SK-N-SH (cell line): Measurements from ENCODE around the gene MAGI2. TPM values are rescaled to one million over a fixed set of nuclear protein-coding genes. Genes with fewer than 3 reads are reported as not detected.

Experiments
- CTCF ChIA-PET: fragments of 300-600, 350-600 bp; formaldehyde crosslinking; extraction: SDS; loops from one replicate; lab custom pipeline; 2021; lab: Yijun Ruan, JAX
- POLR2A ChIA-PET: fragments of 350-600 bp; sonication (Branson Sonifier 250); formaldehyde crosslinking; extraction: SDS; loops from one replicate; lab custom pipeline; 2020; ENCODE audit warnings: antibody characterized with exemption, inconsistent platforms; lab: Yijun Ruan, JAX
- DNase-seq: peaks from one replicate; pipeline ENCODE4 v3.0.0; 2012
- H2AFZ ChIP-seq: fragments of 200-600 bp; sonication (generic); 2 replicates; pipeline ENCODE4 v1.8.1; 2016; ENCODE audit warnings: antibody characterized with exemption, mild to moderate bottlenecking, low read depth
- H3F3A ChIP-seq: fragments of 200-600 bp; sonication (generic); replicated peaks from 2 replicates; pipeline ENCODE3; 2016; ENCODE audit warnings: antibody characterized with exemption, mild to moderate bottlenecking; ENCODE audit not compliant: insufficient read depth
- H3K27ac ChIP-seq, 2 experiments: fragments of 200-500 bp in 1 of 2; fragments of 200-600 bp in 1 of 2; sonication (Bioruptor generic) in 1 of 2; sonication (generic), shearing (Covaris generic) in 1 of 2; 2 replicates each; pipeline versions ENCODE4 v1.5.1 to v1.6.1; 2014 to 2016; ENCODE audit warnings: low read depth in 2 of 2, inconsistent platforms in 1 of 2, low read length in 1 of 2, mild to moderate bottlenecking in 1 of 2, mixed read lengths in 1 of 2
- H3K27me3 ChIP-seq: fragments of 200-600 bp; sonication (generic), shearing (Covaris generic); 2 replicates; pipeline ENCODE4 v1.6.1; 2016; ENCODE audit warnings: mixed run types; ENCODE audit not compliant: insufficient read depth
- H3K36me3 ChIP-seq, 2 experiments: fragments of 200-500 bp in 1 of 2; fragments of 200-600 bp in 1 of 2; sonication (Bioruptor generic) in 1 of 2; sonication (generic) in 1 of 2; replicated peaks in 1 of 2; 2 replicates each; pipeline versions ENCODE3 to v1.5.1; 2014 to 2016; ENCODE audit warnings: low read length in 1 of 2, mild to moderate bottlenecking in 1 of 2; ENCODE audit not compliant: insufficient read depth in 2 of 2, control insufficient read depth in 1 of 2
- H3K4me1 ChIP-seq, 2 experiments: fragments of 200-500 bp in 1 of 2; fragments of 200-600 bp in 1 of 2; sonication (Bioruptor generic) in 1 of 2; sonication (generic), shearing (Covaris generic) in 1 of 2; 2 replicates each; pipeline versions ENCODE4 v1.5.1 to v1.6.1; 2014 to 2016; ENCODE audit warnings: low read depth in 1 of 2, low read length in 1 of 2, mixed run types in 1 of 2; ENCODE audit not compliant: insufficient read depth in 2 of 2, control insufficient read depth in 1 of 2
- H3K4me2 ChIP-seq: fragments of 200-600 bp; sonication (generic), shearing (Covaris generic); 2 replicates; pipeline ENCODE4 v1.6.1; 2017; ENCODE audit warnings: mixed run types
- H3K4me3 ChIP-seq, 2 experiments: fragments of 200-500 bp in 1 of 2; fragments of 200-600 bp in 1 of 2; sonication (Bioruptor generic) in 1 of 2; sonication (generic), shearing (Covaris generic) in 1 of 2; 2 replicates each; pipeline versions ENCODE4 v1.5.1 to v1.8.1; 2014 to 2016; ENCODE audit warnings: low read depth in 2 of 2, inconsistent platforms in 1 of 2, low read length in 1 of 2, mild to moderate bottlenecking in 1 of 2, mixed read lengths in 1 of 2, moderate library complexity in 1 of 2
- H3K79me2 ChIP-seq: fragments of 200-600 bp; sonication (generic); 2 replicates; pipeline ENCODE4 v1.8.1; 2017; ENCODE audit warnings: mild to moderate bottlenecking; ENCODE audit not compliant: insufficient read depth
- H3K9ac ChIP-seq: fragments of 200-600 bp; sonication (generic); 2 replicates; pipeline ENCODE4 v1.6.1; 2017; ENCODE audit warnings: mixed run types
- H3K9me2 ChIP-seq: fragments of 200-600 bp; sonication (generic); 2 replicates; pipeline ENCODE4 v1.6.1; 2017; ENCODE audit warnings: mixed run types
- H3K9me3 ChIP-seq: fragments of 200-600 bp; sonication (generic); 2 replicates; pipeline ENCODE4 v1.6.1; 2017; ENCODE audit warnings: mixed run types, mild to moderate bottlenecking, moderate library complexity
- H4K20me1 ChIP-seq: fragments of 200-600 bp; sonication (generic); 2 replicates; pipeline ENCODE4 v1.6.1; 2017; ENCODE audit warnings: mild to moderate bottlenecking, mixed run types; ENCODE audit not compliant: insufficient read depth
- CTCF ChIP-seq: fragments of 200-600 bp; sonication (generic); IDR thresholded peaks from 2 replicates; pipeline ENCODE4 v1.6.1; 2017; ENCODE audit warnings: antibody characterized with exemption, mild to moderate bottlenecking, moderate library complexity
- FOXJ3 ChIP-seq: sonication (generic); formaldehyde crosslinking; IDR thresholded peaks from 2 replicates; pipeline ENCODE4 v1.5.1; 2020; ENCODE audit warnings: mild to moderate bottlenecking, missing genetic modification reagents
- GATA2 ChIP-seq: sonication (generic); formaldehyde crosslinking; IDR thresholded peaks from 2 replicates; pipeline ENCODE4 v1.5.0; 2020; ENCODE audit warnings: mild to moderate bottlenecking, missing genetic modification reagents
- IRF3 ChIP-seq: fragments of 150-350 bp; IDR thresholded peaks from 2 replicates; pipeline ENCODE4 v1.6.1; 2016; ENCODE audit warnings: mild to moderate bottlenecking, low read depth, low read length
- ZBTB33 ChIP-seq: IDR thresholded peaks from 2 replicates; pipeline ENCODE4 v1.4.0; 2012; ENCODE audit warnings: low read depth, borderline replicate concordance
- WGBS: methylation state at CpG from one replicate; pipeline ENCODE4 v1.1.6; 2017; ENCODE audit warnings: low lambda C conversion rate; 5-methylcytosine and 5-hydroxymethylcytosine counted together
- polyA plus RNA-seq, 3 experiments: library from polyadenylated mRNA; depleted of rRNA; stranded (reverse); fragments of >200 nt; gene quantifications; 2 replicates each; pipeline ENCODE4 v1.2.3, GENCODE V29; 2012
- TF ChIP-seq, protein P1 (sequence below): IDR thresholded peaks from 2 replicates; pipeline ENCODE4 v1.6.1; 2012; ENCODE audit warnings: mild to moderate bottlenecking, low read depth, low read length, moderate library complexity

MAGI2 gene
- polyA plus RNA-seq, 1 of the 3 experiments (the other 2 are of a cell fraction): 1.1 TPM

GRCh38 chr7:77995717-77996116 is 1457.8 kb downstream of the MAGI2 start:
- H3K79me2 ChIP-seq: no peaks in the 10 kb centered on the region
- H3K36me3 ChIP-seq: no peaks in the 10 kb centered on the region
- no peak overlapping the region for H3K9ac ChIP-seq
- peak overlapping the region; percentile 34; the same call in 1 of the 2 replicates for H2AFZ ChIP-seq
- H3K9me3 ChIP-seq: no peaks in the 10 kb centered on the region
- H3K4me3 ChIP-seq: no peak overlapping the region
- H3K27ac ChIP-seq: no peak overlapping the region
- no peaks in the 10 kb centered on the region for H4K20me1 ChIP-seq
- POLR2A ChIA-PET: no interaction called here
- H3K4me1 ChIP-seq: no peaks in the 10 kb centered on the region
- no peaks in the 10 kb centered on the region for H3K27me3 ChIP-seq
- TF ChIP-seq FOXJ3 (CRISPR knock-in tag) (no peak), IRF3 (no peak), GATA2 (CRISPR knock-in tag) (no peak), ZBTB33 (no peak), CTCF (peak; percentile 27; the same call in 1 of the 2 replicates)
- TF ChIP-seq, protein P1, sequence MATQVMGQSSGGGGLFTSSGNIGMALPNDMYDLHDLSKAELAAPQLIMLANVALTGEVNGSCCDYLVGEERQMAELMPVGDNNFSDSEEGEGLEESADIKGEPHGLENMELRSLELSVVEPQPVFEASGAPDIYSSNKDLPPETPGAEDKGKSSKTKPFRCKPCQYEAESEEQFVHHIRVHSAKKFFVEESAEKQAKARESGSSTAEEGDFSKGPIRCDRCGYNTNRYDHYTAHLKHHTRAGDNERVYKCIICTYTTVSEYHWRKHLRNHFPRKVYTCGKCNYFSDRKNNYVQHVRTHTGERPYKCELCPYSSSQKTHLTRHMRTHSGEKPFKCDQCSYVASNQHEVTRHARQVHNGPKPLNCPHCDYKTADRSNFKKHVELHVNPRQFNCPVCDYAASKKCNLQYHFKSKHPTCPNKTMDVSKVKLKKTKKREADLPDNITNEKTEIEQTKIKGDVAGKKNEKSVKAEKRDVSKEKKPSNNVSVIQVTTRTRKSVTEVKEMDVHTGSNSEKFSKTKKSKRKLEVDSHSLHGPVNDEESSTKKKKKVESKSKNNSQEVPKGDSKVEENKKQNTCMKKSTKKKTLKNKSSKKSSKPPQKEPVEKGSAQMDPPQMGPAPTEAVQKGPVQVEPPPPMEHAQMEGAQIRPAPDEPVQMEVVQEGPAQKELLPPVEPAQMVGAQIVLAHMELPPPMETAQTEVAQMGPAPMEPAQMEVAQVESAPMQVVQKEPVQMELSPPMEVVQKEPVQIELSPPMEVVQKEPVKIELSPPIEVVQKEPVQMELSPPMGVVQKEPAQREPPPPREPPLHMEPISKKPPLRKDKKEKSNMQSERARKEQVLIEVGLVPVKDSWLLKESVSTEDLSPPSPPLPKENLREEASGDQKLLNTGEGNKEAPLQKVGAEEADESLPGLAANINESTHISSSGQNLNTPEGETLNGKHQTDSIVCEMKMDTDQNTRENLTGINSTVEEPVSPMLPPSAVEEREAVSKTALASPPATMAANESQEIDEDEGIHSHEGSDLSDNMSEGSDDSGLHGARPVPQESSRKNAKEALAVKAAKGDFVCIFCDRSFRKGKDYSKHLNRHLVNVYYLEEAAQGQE: no peak
- no peak overlapping the region for H3K4me2 ChIP-seq
- no peaks in the 10 kb centered on the region for H3F3A ChIP-seq
- CTCF ChIA-PET: interaction anchor here (1.4 kb wide), 1 partner anchor 25 kb away, joined by 4 read pairs; no protein-coding TSS in a partner anchor
- DNase-seq: no peak
- no peaks in the 10 kb centered on the region for H3K9me2 ChIP-seq
- 86% methylated on average over 6 of the region's 6 CpGs for WGBS
